HG02571 (cell line): ENCODE measurements around the gene EIF5A2.

Source experiments
- ATAC-seq: cut with Tn5 transposase; IDR thresholded peaks from one replicate; pipeline ENCODE4 v1.9.1; 2021; ENCODE audit warnings: mild to moderate bottlenecking, moderate library complexity; ENCODE audit not compliant: unreplicated experiment

Gene EIF5A2

DNA sequence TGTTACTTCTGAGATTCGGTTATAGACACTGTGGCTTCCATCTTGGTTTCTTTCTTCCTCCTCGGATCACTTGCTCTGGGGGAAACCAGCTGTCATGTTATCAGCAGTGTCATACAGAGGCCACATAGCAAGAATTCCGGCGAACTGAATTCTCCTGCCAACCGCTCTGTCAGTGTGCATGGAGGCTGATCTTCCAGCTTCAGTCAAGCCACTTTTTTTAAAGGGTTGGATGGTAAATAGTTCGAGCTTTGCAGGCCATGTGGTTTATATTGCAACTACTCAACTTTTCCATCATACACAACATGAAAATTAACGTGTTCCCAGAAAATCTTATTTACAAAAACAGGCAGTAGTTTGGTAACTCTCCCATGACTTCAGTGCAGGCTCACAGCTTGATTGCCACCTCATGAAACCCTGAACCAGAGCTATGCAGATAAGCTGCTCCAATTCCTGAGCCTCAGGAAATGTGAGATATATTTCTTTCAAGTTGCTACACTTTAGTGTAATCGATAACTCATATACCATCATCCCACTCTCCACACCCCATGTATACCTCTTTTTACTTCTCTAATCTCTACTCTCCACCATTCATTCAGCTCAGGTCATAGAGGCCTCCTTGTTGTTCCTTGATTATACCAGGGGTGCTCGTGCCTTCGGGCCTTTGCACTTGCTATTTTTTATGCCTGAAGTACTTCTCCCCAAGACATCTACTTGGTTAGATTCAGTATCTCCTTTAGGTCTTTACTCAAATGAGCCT lies 45.6 kb downstream of the EIF5A2 start:
- ATAC-seq = no peak

DNA sequence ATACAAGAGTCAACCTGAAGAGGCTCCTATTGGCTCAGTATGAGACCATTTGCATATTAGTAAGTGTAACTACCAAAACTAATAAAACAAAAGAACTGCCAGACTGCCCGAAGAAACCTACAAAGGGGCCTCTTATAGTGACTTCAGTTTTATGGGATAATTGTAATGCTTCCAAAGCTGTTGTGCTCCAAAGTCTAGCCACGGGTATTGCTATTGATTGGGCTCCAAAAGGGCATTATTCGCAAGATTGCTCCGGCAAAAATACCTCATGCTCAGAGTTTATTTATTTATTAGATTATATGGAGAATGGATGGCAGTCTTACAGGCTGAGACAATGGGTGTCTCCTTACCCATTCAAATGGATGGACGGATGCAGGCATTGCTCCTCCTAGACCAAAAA lies 49.8 kb downstream of the EIF5A2 start:
- ATAC-seq = no peak

DNA sequence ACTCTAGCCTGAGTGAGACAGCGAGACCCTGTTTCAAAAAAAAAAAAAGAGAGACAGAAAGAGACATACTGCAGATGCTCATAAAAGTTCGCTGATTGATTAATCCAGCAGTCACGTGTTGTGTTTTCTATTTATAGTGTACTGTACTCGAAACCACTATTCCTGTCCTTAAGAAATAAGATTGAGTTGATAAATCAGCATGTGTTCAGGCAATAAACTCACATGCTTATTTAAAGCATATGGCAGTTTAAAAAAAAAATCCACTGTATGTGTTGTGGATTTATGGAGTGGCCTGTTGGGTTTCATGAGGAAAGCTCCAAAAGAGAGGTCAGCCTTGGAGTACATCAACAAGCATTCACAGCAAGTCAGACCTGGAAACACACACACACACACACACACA lies 56.1 kb downstream of the EIF5A2 start:
- no peak for ATAC-seq

DNA sequence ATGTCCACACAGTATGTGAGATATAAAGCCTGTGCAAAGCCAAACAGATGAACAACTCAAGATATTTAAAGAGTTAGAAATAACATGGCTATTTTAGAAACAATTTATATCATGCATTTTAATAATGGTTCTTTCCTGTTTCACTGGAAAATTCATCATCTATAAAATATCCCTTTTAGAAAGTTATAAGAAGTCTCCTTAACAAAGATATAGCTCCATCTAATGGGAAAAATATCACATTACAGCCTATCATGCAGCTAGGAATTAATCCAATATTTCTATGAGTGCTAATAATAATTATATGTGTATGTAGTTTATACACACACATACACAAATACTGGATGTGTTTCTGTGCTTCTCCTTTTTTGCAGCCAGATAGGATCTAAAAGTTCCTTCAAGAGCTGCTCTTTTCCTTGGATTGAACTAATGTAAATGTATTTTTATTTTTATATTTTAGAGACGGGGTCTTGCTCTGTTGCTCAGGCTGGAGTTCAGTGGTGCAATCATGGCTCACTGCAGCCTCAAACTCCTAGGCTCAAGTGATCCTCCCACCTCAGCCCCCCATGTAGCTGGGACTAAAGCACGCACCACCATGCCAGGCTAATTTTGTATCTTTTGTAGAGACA lies 60.0 kb downstream of the EIF5A2 start:
- no peak for ATAC-seq

DNA sequence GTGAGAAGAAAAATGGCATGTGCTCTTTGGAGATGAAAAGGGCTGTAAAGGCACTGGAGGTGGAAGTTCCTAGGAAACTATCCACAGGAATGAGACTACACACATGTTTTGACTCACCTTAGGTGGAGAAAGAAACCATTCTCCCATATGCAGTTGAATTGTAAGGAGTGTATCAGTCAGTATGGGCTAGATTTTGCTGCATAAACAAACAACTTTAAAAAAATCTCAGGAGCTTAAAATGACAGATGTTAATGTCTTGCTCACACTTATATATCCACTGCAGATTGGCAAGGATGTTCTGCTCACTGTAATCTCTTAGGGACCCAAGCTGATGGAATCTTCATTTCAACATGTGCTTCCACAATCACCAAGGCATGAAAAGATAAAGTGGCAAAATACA lies 64.1 kb downstream of the EIF5A2 start:
- ATAC-seq = no peak

DNA sequence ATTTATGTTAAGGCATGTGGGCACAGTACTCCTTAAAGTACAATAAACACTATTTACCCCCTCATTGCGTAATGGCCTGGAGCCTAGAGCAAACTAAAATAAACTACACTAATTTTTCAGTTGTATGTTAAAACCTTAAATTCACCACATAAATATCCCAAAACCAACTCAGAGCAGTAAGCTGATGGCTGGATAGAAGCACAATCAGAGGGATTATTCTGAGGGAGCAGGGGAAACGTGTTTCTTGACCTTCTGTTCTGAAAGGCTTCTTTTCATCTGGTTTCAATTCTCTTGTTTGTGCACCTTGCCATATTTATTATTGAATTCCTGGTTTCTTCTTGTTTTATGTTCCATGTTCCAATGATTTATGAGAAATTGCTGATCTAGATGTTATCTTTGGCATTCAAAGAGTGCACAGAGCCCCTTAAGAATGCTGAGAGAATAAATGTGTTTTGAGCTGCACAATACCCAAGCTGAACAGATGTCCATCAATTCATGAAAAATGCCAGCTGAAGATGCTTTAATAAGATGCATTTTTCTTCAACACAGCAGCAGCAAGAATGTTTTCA lies 68.1 kb downstream of the EIF5A2 start:
- ATAC-seq = no peak

DNA sequence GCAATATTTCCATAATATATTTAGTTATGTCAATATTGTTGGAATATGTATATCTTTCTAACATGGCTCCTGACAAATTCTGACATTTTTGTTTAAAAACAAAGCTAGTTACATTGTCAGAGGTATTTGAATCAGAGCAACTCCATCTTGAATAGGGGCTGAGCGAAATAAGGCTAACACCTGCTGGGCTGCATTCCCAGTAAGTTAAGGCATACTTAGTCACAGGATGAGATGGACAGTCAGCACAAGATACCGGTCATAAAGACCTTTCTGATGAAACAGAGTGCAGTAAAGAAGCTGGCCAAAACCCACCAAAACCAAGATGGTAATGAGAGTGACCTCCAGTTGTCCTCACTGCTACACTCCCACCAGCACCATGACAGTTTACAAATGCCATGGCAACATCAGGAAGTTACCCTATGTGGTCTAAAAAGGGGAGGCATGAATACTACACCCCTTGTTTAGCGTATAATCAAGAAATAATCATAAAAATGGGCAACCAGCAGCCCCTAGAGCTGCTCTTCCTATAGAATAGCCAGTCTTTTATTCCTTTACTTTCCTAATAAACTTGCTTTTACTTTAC lies 68.8 kb downstream of the EIF5A2 start:
- no peak for ATAC-seq
